ENCODE data around the gene PRR5L.
"Not testable (repeated sequence)": the region's sequence is repeated elsewhere in the genome, so short reads cannot be mapped to it uniquely, and the experiment has no call there.

PRR5L gene

DNA sequence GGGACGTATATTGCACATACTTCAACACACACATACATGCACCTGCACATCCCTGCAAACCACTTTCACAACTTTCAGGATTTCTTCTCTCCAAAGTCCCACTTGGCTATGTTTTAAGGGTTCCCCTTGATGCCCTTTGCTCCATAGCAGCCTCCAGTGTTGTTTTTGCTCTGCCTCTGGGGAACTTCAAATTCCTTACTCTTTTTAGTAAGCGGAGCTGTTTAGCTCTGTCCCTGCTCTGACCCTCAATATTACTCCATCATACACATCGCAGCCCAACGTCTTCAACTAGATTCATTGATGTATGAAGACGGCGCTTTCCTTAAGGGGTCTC is 18.3 kb downstream of the PRR5L start:
- H3K4me3 ChIP-seq (replicated peaks; ENCODE audit: low read depth, low read length), result no peak overlapping the region
- TF ChIP-seq, protein P1, sequence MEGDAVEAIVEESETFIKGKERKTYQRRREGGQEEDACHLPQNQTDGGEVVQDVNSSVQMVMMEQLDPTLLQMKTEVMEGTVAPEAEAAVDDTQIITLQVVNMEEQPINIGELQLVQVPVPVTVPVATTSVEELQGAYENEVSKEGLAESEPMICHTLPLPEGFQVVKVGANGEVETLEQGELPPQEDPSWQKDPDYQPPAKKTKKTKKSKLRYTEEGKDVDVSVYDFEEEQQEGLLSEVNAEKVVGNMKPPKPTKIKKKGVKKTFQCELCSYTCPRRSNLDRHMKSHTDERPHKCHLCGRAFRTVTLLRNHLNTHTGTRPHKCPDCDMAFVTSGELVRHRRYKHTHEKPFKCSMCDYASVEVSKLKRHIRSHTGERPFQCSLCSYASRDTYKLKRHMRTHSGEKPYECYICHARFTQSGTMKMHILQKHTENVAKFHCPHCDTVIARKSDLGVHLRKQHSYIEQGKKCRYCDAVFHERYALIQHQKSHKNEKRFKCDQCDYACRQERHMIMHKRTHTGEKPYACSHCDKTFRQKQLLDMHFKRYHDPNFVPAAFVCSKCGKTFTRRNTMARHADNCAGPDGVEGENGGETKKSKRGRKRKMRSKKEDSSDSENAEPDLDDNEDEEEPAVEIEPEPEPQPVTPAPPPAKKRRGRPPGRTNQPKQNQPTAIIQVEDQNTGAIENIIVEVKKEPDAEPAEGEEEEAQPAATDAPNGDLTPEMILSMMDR (IDR thresholded peaks at IDR 0.05; ENCODE audit: low read depth, low read length, missing control alignments), result no peak
- no peak for DNase-seq (ENCODE audit: extremely low read depth, low read depth)

DNA sequence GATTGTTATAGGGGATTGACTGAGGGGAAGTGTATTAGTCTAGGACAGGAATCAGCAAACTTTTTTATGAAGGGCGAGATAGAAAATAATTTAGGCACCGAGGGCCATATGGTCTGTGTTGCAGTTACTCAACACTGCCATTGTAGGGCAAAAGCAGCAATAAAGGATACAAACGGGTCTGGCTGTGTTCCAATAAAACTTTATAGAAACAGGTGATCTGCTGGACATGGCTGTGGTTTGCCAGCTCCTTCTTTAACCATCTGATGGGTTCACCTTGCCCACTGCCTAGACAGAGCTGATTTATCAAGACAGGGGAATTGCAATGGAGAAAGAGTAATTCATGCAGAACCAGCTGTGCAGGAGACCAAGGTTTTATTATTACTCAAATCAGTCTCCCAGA is 20.0 kb downstream of the PRR5L start:
- TF ChIP-seq, protein P1 (IDR thresholded peaks at IDR 0.05; ENCODE audit: low read depth, low read length, missing control alignments), result no peak
- DNase-seq (ENCODE audit: extremely low read depth, low read depth), result no peak
- no peak overlapping the region for H3K4me3 ChIP-seq (replicated peaks; ENCODE audit: low read depth, low read length)

DNA sequence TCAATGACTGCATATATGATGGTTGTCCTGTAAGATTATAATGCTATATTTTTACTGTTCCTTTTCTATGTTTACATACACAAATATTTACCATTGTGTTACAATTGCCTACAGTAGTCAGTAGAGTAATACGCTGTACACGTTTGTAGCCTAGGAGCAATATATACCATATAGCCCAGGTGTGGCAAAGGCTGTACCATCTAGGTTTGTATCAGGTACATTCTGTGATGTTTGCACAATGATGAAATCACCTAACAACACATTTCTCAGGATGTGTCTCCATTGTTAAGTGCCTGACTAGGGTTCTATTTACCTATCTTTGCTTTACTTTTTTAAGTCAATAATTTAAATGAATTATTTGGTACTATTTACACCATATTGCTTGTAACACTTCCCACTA is 21.9 kb downstream of the PRR5L start:
- TF ChIP-seq, protein P1 (IDR thresholded peaks at IDR 0.05; ENCODE audit: low read depth, low read length, missing control alignments), result no peak
- DNase-seq (ENCODE audit: extremely low read depth, low read depth), result no peak
- H3K4me3 ChIP-seq (replicated peaks; ENCODE audit: low read depth, low read length), result no peak overlapping the region

DNA sequence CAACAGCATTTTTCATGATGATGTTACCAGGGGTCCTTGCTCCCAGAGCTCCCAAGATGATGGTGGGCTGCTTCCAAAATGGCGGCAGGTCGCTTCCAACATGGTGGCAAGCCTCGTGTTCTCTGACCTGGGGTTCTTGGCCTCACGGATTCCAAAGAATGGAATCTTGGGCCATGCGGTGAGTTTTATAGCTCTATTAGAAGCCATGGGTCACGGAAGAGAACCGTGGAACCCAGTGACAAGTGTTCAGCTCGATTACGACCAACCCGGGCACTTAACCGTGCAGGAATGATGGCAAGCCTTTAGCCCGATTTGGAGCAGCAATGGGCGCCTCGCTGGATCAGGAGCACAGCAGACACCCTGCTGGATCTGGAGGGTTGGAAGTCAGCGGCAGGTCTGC is 28.9 kb downstream of the PRR5L start:
- DNase-seq (ENCODE audit: extremely low read depth, low read depth); H3K4me3 ChIP-seq (replicated peaks; ENCODE audit: low read depth, low read length): not testable (repeated sequence)

DNA sequence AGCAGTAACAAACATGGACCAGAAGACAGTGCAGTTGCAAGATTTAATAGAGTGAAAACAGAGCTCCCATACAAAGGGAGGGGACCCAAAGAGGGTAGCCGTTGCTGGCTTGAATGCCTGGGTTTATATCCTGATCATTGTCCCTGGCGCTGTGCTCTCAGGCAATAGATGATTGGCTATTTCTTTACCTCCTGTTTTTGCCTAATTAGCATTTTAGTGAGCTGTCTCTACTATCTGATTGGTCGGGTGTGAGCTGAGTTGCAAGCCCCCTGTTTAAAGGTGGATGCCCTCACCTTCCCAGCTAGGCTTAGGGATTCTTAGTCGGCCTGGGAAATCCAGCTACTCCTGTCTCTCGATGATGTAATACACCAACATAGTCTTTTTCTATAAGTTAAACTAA is 29.3 kb downstream of the PRR5L start:
- not testable (repeated sequence) for DNase-seq (ENCODE audit: extremely low read depth, low read depth); H3K4me3 ChIP-seq (replicated peaks; ENCODE audit: low read depth, low read length)

DNA sequence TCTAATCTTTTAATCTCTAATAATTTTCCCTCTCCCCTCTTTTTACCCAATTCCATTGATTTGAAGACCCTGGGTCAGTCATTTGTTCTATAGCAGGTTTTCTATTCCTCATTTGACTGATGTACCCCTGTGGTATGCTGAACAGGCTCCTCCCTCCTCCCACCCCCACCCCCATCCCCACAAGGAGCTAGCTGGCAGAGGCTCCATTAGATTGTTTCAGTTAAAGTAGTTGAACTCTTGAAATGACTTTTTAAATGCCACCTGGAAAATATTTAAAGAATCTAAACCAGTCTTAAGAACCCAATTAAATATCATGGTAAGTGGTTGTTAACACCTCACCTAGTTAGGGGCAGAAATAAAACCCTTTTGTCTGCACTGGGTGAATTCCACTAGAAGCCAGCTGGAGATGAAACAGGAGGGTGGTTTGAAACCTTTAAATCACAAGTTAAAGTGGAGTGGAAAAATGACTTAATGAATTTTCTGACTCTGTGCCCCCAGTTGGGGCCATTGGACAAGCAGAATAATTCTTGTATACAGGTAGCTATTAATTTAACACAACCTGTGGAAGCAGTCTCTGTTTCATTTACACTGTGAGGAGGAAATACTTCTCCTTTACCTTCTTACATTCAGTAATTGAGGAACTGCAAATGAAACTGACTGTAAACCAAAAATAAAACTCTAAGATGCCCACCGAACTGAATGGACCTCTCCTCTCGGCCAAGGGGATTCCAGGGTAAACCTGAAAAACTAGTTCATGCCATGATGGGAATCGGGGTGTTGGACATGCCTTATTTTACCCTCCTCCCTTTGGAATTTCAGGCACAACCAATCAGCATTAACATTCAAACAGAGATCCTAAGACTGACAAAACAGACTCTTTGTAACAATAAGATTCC is 30.7 kb downstream of the PRR5L start:
- no peak for DNase-seq (ENCODE audit: extremely low read depth, low read depth)
- TF ChIP-seq, protein P1 (IDR thresholded peaks at IDR 0.05; ENCODE audit: low read depth, low read length, missing control alignments), result no peak
- no peak overlapping the region for H3K4me3 ChIP-seq (replicated peaks; ENCODE audit: low read depth, low read length)

GRCh38 chr11:36328966-36329673 is 33.0 kb downstream of the PRR5L start:
- DNase-seq (ENCODE audit: extremely low read depth, low read depth), result no peak
- H3K4me3 ChIP-seq (replicated peaks; ENCODE audit: low read depth, low read length), result no peak overlapping the region
- TF ChIP-seq, protein P1 (IDR thresholded peaks at IDR 0.05; ENCODE audit: low read depth, low read length, missing control alignments), result no peak
